H1 (cell line): ENCODE results near the gene PREX1. TPM values are rescaled to one million over a fixed set of nuclear protein-coding genes. Genes with fewer than 3 reads are reported as not detected.

Experiments used
- BACH1 ChIP-seq: IDR thresholded peaks from 2 replicates; pipeline ENCODE4 v1.6.1; 2012; ENCODE audit warnings: low read length, improper control_type of control experiment
- GABPA ChIP-seq: IDR thresholded peaks from 2 replicates; pipeline ENCODE4 v1.6.1; 2011; ENCODE audit warnings: mild to moderate bottlenecking, low read length, moderate library complexity, borderline replicate concordance; ENCODE audit not compliant: insufficient read depth
- HDAC6 ChIP-seq: IDR thresholded peaks from one replicate; pipeline ENCODE4 v1.7.1; 2012; ENCODE audit warnings: low read depth, mild to moderate bottlenecking, inconsistent platforms, low read length, moderate library complexity
- PHF8 ChIP-seq: fragments of 200-600 bp; sonication (generic); conservative IDR thresholded peaks from 2 replicates; pipeline ENCODE4 v1.7.1; 2012; ENCODE audit warnings: low read depth, mild to moderate bottlenecking, inconsistent platforms, low read length, moderate library complexity
- RXRA ChIP-seq: IDR thresholded peaks from 2 replicates; pipeline ENCODE4 v1.6.1; 2011; ENCODE audit warnings: low read depth, mild to moderate bottlenecking, low read length, moderate library complexity; ENCODE audit not compliant: insufficient read depth
- SIX5 ChIP-seq: IDR thresholded peaks from 2 replicates; pipeline ENCODE4 v1.6.1; 2011; ENCODE audit warnings: mild to moderate bottlenecking, low read depth, low read length
- SRF ChIP-seq: IDR thresholded peaks from 2 replicates; pipeline ENCODE4 v1.6.1; 2011; ENCODE audit warnings: mild to moderate bottlenecking, low read depth, low read length, moderate library complexity
- polyA plus RNA-seq, 7 experiments: library from polyadenylated mRNA; depleted of rRNA in 3 of 7; stranded (reverse) in 5 of 7; unstranded in 2 of 7; fragments of >200 nt in 5 of 7; fragments of 200-250 nt in 2 of 7; gene quantifications; 1 replicate in 5 of 7; 2 replicates in 1 of 7; 4 replicates in 1 of 7; pipeline versions ENCODE4 v1.2.1 to v1.2.3, GENCODE V29; 2011 to 2013; ENCODE audit warnings: missing spikeins in 2 of 7, mixed read lengths in 2 of 7
- total RNA-seq: library from RNA; stranded (reverse); fragmentation: NEBNext Ultra II Directional; extraction: Animal tissue kit (Norgen Biotek cat#: 25700); gene quantifications from 2 replicates; pipeline ENCODE4 v1.2.1, GENCODE V29; 2021
- TF ChIP-seq, protein P1 (sequence below): fragments of 300-600 bp; sonication (generic); IDR thresholded peaks from 2 replicates; pipeline ENCODE4 v1.7.1; 2012; ENCODE audit warnings: low read length, moderate library complexity, mild to moderate bottlenecking, inconsistent platforms; ENCODE audit not compliant: insufficient replicate concordance
- TF ChIP-seq, protein P2 (sequence below): IDR thresholded peaks from 2 replicates; pipeline ENCODE4 v1.6.1; 2011; ENCODE audit warnings: low read length, improper control_type of control experiment

PREX1 gene
- total and polyA plus RNA-seq, 2 of the 8 experiments (the other 6 are each of a cell fraction or from before 2014, with no cell fraction given): 10.7 to 12.8 TPM

DNA sequence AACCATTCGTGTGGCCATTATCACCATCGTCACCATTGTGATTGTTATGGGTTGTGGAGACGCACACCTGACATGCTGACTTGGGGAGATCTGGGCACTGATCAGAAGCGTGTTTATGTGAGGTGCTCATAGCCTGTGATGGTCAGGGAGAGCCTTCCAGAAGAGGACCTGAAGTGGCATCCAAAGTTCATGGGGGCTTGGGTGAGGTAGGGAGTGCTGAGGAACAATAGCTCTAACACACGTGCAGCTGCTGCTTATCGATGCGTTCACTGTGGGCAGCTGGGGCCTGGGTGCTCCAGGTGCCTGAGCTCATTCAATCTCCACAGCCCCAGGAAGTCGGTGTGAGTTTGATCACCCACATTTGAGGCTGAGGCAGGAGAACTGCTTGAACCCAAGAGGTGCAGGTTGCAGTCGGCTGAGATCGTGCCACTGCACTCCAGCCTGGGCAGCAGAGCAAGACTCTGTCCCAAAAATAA lies 227.3 kb downstream of the PREX1 start (continued):
- TF ChIP-seq SIX5 (no peak), RXRA (no peak), GABPA (no peak), PHF8 (no peak), HDAC6 (no peak), SRF (no peak), BACH1 (no peak)
- TF ChIP-seq, protein P1, sequence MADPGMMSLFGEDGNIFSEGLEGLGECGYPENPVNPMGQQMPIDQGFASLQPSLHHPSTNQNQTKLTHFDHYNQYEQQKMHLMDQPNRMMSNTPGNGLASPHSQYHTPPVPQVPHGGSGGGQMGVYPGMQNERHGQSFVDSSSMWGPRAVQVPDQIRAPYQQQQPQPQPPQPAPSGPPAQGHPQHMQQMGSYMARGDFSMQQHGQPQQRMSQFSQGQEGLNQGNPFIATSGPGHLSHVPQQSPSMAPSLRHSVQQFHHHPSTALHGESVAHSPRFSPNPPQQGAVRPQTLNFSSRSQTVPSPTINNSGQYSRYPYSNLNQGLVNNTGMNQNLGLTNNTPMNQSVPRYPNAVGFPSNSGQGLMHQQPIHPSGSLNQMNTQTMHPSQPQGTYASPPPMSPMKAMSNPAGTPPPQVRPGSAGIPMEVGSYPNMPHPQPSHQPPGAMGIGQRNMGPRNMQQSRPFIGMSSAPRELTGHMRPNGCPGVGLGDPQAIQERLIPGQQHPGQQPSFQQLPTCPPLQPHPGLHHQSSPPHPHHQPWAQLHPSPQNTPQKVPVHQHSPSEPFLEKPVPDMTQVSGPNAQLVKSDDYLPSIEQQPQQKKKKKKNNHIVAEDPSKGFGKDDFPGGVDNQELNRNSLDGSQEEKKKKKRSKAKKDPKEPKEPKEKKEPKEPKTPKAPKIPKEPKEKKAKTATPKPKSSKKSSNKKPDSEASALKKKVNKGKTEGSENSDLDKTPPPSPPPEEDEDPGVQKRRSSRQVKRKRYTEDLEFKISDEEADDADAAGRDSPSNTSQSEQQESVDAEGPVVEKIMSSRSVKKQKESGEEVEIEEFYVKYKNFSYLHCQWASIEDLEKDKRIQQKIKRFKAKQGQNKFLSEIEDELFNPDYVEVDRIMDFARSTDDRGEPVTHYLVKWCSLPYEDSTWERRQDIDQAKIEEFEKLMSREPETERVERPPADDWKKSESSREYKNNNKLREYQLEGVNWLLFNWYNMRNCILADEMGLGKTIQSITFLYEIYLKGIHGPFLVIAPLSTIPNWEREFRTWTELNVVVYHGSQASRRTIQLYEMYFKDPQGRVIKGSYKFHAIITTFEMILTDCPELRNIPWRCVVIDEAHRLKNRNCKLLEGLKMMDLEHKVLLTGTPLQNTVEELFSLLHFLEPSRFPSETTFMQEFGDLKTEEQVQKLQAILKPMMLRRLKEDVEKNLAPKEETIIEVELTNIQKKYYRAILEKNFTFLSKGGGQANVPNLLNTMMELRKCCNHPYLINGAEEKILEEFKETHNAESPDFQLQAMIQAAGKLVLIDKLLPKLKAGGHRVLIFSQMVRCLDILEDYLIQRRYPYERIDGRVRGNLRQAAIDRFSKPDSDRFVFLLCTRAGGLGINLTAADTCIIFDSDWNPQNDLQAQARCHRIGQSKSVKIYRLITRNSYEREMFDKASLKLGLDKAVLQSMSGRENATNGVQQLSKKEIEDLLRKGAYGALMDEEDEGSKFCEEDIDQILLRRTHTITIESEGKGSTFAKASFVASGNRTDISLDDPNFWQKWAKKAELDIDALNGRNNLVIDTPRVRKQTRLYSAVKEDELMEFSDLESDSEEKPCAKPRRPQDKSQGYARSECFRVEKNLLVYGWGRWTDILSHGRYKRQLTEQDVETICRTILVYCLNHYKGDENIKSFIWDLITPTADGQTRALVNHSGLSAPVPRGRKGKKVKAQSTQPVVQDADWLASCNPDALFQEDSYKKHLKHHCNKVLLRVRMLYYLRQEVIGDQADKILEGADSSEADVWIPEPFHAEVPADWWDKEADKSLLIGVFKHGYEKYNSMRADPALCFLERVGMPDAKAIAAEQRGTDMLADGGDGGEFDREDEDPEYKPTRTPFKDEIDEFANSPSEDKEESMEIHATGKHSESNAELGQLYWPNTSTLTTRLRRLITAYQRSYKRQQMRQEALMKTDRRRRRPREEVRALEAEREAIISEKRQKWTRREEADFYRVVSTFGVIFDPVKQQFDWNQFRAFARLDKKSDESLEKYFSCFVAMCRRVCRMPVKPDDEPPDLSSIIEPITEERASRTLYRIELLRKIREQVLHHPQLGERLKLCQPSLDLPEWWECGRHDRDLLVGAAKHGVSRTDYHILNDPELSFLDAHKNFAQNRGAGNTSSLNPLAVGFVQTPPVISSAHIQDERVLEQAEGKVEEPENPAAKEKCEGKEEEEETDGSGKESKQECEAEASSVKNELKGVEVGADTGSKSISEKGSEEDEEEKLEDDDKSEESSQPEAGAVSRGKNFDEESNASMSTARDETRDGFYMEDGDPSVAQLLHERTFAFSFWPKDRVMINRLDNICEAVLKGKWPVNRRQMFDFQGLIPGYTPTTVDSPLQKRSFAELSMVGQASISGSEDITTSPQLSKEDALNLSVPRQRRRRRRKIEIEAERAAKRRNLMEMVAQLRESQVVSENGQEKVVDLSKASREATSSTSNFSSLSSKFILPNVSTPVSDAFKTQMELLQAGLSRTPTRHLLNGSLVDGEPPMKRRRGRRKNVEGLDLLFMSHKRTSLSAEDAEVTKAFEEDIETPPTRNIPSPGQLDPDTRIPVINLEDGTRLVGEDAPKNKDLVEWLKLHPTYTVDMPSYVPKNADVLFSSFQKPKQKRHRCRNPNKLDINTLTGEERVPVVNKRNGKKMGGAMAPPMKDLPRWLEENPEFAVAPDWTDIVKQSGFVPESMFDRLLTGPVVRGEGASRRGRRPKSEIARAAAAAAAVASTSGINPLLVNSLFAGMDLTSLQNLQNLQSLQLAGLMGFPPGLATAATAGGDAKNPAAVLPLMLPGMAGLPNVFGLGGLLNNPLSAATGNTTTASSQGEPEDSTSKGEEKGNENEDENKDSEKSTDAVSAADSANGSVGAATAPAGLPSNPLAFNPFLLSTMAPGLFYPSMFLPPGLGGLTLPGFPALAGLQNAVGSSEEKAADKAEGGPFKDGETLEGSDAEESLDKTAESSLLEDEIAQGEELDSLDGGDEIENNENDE: no peak
- TF ChIP-seq, protein P2, sequence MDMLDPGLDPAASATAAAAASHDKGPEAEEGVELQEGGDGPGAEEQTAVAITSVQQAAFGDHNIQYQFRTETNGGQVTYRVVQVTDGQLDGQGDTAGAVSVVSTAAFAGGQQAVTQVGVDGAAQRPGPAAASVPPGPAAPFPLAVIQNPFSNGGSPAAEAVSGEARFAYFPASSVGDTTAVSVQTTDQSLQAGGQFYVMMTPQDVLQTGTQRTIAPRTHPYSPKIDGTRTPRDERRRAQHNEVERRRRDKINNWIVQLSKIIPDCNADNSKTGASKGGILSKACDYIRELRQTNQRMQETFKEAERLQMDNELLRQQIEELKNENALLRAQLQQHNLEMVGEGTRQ: no peak
